ENCODE results near the gene SLC35D2. TPM values are rescaled to one million over a fixed set of nuclear protein-coding genes. Genes with fewer than 3 reads are reported as not detected.

SLC35D2 gene
- total and polyA plus RNA-seq, 4 donors = 19.2 to 44.6 (median 27.5) TPM

- no peaks in the 10 kb centered on the region for H3K9me3 ChIP-seq (ENCODE audit: control insufficient read depth in 4 of 4, low read length in 3 of 4)
- WGBS = 98% methylated on average over 3 of the region's 3 CpGs
- TF ChIP-seq CTCF (IDR thresholded peaks at IDR 0.05; ENCODE audit: low read depth, low read length, missing input control) = no peak
- TF ChIP-seq GABPA (IDR thresholded peaks at IDR 0.05 in 1 of 2, conservative IDR thresholded peaks at IDR 0.05 in 1 of 2) = no peak
- TF ChIP-seq, protein P1, sequence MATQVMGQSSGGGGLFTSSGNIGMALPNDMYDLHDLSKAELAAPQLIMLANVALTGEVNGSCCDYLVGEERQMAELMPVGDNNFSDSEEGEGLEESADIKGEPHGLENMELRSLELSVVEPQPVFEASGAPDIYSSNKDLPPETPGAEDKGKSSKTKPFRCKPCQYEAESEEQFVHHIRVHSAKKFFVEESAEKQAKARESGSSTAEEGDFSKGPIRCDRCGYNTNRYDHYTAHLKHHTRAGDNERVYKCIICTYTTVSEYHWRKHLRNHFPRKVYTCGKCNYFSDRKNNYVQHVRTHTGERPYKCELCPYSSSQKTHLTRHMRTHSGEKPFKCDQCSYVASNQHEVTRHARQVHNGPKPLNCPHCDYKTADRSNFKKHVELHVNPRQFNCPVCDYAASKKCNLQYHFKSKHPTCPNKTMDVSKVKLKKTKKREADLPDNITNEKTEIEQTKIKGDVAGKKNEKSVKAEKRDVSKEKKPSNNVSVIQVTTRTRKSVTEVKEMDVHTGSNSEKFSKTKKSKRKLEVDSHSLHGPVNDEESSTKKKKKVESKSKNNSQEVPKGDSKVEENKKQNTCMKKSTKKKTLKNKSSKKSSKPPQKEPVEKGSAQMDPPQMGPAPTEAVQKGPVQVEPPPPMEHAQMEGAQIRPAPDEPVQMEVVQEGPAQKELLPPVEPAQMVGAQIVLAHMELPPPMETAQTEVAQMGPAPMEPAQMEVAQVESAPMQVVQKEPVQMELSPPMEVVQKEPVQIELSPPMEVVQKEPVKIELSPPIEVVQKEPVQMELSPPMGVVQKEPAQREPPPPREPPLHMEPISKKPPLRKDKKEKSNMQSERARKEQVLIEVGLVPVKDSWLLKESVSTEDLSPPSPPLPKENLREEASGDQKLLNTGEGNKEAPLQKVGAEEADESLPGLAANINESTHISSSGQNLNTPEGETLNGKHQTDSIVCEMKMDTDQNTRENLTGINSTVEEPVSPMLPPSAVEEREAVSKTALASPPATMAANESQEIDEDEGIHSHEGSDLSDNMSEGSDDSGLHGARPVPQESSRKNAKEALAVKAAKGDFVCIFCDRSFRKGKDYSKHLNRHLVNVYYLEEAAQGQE (IDR thresholded peaks at IDR 0.05) = no peak
- TF ChIP-seq YY1 (IDR thresholded peaks at IDR 0.05) = no peak
- TF ChIP-seq ATF3 (IDR thresholded peaks at IDR 0.05) = no peak
- no peak for TF ChIP-seq JUND (IDR thresholded peaks at IDR 0.05)
- no peak for TF ChIP-seq EGR1 (IDR thresholded peaks at IDR 0.05; ENCODE audit: low read depth in 2 of 2)
- no peak for TF ChIP-seq TAF1 (conservative IDR thresholded peaks at IDR 0.05)
- TF ChIP-seq HNF4G (IDR thresholded peaks at IDR 0.05) = no peak
- TF ChIP-seq FOXA2 (IDR thresholded peaks at IDR 0.05) = no peak
- TF ChIP-seq NR2F2 (IDR thresholded peaks at IDR 0.05) = no peak
- TF ChIP-seq MAX (IDR thresholded peaks at IDR 0.05) = no peak
- no peak for TF ChIP-seq RXRA (IDR thresholded peaks at IDR 0.05)
- TF ChIP-seq HNF4A (conservative IDR thresholded peaks at IDR 0.05) = no peak
- TF ChIP-seq SP1 (IDR thresholded peaks at IDR 0.05) = no peak
- no peak for TF ChIP-seq RAD21 (IDR thresholded peaks at IDR 0.05)
- TF ChIP-seq, protein P2, sequence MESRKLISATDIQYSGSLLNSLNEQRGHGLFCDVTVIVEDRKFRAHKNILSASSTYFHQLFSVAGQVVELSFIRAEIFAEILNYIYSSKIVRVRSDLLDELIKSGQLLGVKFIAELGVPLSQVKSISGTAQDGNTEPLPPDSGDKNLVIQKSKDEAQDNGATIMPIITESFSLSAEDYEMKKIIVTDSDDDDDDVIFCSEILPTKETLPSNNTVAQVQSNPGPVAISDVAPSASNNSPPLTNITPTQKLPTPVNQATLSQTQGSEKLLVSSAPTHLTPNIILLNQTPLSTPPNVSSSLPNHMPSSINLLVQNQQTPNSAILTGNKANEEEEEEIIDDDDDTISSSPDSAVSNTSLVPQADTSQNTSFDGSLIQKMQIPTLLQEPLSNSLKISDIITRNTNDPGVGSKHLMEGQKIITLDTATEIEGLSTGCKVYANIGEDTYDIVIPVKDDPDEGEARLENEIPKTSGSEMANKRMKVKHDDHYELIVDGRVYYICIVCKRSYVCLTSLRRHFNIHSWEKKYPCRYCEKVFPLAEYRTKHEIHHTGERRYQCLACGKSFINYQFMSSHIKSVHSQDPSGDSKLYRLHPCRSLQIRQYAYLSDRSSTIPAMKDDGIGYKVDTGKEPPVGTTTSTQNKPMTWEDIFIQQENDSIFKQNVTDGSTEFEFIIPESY (IDR thresholded peaks at IDR 0.05) = no peak
- TF ChIP-seq FOXA1 (IDR thresholded peaks at IDR 0.05) = no peak
- no peaks in the 10 kb centered on the region for H3K27me3 ChIP-seq (ENCODE audit: control insufficient read depth in 4 of 4, insufficient read depth in 4 of 4, low read length in 3 of 4)
- no peak overlapping the region for H3K9ac ChIP-seq (ENCODE audit: low read depth in 1 of 2, low read length in 2 of 2)
- peaks cover 10 to 16% (median 12%) of the 10 kb centered on the region in 4 donors for H3K4me1 ChIP-seq (ENCODE audit: control insufficient read depth in 4 of 4, insufficient read depth in 4 of 4, low read length in 3 of 4)
- no peak overlapping the region for H3K4me3 ChIP-seq (ENCODE audit: low read depth in 1 of 3, low read length in 3 of 3)
- H3K27ac ChIP-seq (ENCODE audit: low read depth in 1 of 2, low read length in 2 of 2) = no peak overlapping the region
- H3K36me3 ChIP-seq (ENCODE audit: control insufficient read depth in 4 of 4, insufficient read depth in 3 of 4, low read depth in 1 of 4, low read length in 3 of 4) = peaks cover 0 to 13% (median 3%) of the 10 kb centered on the region in 4 donors
- DNase-seq (ENCODE audit: low spot score) = no peak
Measured at GRCh38 chr9:96338299-96338698, 45.2 kb downstream of the SLC35D2 start.
